Subcutaneous abdominal adipose tissue (tissue), 5 donors: ENCODE measurements around the gene ZFP36L1.
"Not testable (repeated sequence)": the region's sequence is repeated elsewhere in the genome, so short reads cannot be mapped to it uniquely, and the experiment has no call there.

ENCODE experiments used
- H3K27ac ChIP-seq: one replicate; pipeline ENCODE4 v1.7.0; 2013; ENCODE audit warnings: low read depth, mild to moderate bottlenecking, inconsistent platforms, low read length, moderate library complexity
- H3K27me3 ChIP-seq, 5 donors: one replicate each; pipeline ENCODE4 v1.7.0; 2013; ENCODE audit warnings: low read length in 5 of 5, inconsistent platforms in 1 of 5; ENCODE audit not compliant: control insufficient read depth in 5 of 5, insufficient read depth in 4 of 5
- H3K36me3 ChIP-seq, 5 donors: one replicate each; pipeline ENCODE4 v1.7.0; 2013; ENCODE audit warnings: low read length in 5 of 5; ENCODE audit not compliant: control insufficient read depth in 5 of 5, insufficient read depth in 5 of 5
- H3K4me1 ChIP-seq, 5 donors: one replicate each; pipeline ENCODE4 v1.7.0; 2013; ENCODE audit warnings: low read length in 5 of 5, mild to moderate bottlenecking in 3 of 5, moderate library complexity in 1 of 5; ENCODE audit not compliant: control insufficient read depth in 5 of 5, insufficient read depth in 5 of 5
- H3K4me3 ChIP-seq, 5 donors: one replicate each; pipeline ENCODE4 v1.7.0; 2013; ENCODE audit warnings: low read length in 5 of 5, low read depth in 1 of 5
- H3K9ac ChIP-seq, 5 donors: one replicate each; pipeline ENCODE4 v1.7.0; 2013; ENCODE audit warnings: low read length in 5 of 5, mild to moderate bottlenecking in 4 of 5, moderate library complexity in 3 of 5
- H3K9me3 ChIP-seq, 5 donors: one replicate each; pipeline ENCODE4 v1.7.0; 2013; ENCODE audit warnings: low read length in 5 of 5; ENCODE audit not compliant: control insufficient read depth in 5 of 5
- donor health status: healthy.
- donor health status: healthy.
- donor health status: healthy.
- donor health status: healthy.
- donor health status: healthy.

The ZFP36L1 gene

GRCh38 chr14:68767248-68767645 lies 25.6 kb downstream of the ZFP36L1 start:
- no peak overlapping the region for H3K4me3 ChIP-seq
- no peaks in the 10 kb centered on the region for H3K27me3 ChIP-seq
- H3K9ac ChIP-seq, result no peak overlapping the region
- H3K4me1 ChIP-seq, result peaks cover 2 to 34% (median 15%) of the 10 kb centered on the region in 5 donors
- H3K9me3 ChIP-seq, result no peaks in the 10 kb centered on the region
- no peak overlapping the region for H3K27ac ChIP-seq
- no peaks in the 10 kb centered on the region for H3K36me3 ChIP-seq

GRCh38 chr14:68766299-68767247 lies 26.3 kb downstream of the ZFP36L1 start:
- no peaks in the 10 kb centered on the region for H3K36me3 ChIP-seq
- no peak overlapping the region for H3K4me3 ChIP-seq
- no peak overlapping the region for H3K27ac ChIP-seq
- no peaks in the 10 kb centered on the region for H3K27me3 ChIP-seq
- no peaks in the 10 kb centered on the region for H3K9me3 ChIP-seq
- H3K9ac ChIP-seq, result no peak overlapping the region
- peaks cover 0 to 30% (median 15%) of the 10 kb centered on the region in 5 donors for H3K4me1 ChIP-seq

- not testable (repeated sequence) for H3K9ac ChIP-seq
These were observed 29.0 kb downstream of the ZFP36L1 start for GRCh38 chr14:68763843-68764242.

GRCh38 chr14:68762953-68763764 lies 29.7 kb downstream of the ZFP36L1 start:
- Histone ChIP-seq H3K27me3 (no peaks in the 10 kb centered on the region), H3K9ac (no peak overlapping the region), H3K36me3 (no peaks in the 10 kb centered on the region), H3K4me3 (peak overlapping the region in 2 of 5 donors; percentile 1 to 6), H3K4me1 (peaks cover 2 to 28% (median 13%) of the 10 kb centered on the region in 5 donors), H3K27ac (peak overlapping the region; percentile 51), H3K9me3 (no peaks in the 10 kb centered on the region)

More at GRCh38 chr14:68763843-68764242, 29.0 kb downstream of the ZFP36L1 start:
- H3K9me3 ChIP-seq, H3K27me3 ChIP-seq, H3K36me3 ChIP-seq, H3K4me3 ChIP-seq: not testable (repeated sequence)
- peaks cover 0 to 23% (median 8%) of the 10 kb centered on the region in 5 donors for H3K4me1 ChIP-seq
- H3K27ac ChIP-seq, result peak overlapping the region; percentile 11

GRCh38 chr14:68761391-68761790 lies 31.5 kb downstream of the ZFP36L1 start:
- Histone ChIP-seq H3K4me1 (peaks cover 3 to 43% (median 28%) of the 10 kb centered on the region in 5 donors), H3K36me3 (no peaks in the 10 kb centered on the region)

GRCh38 chr14:68760761-68761160 lies 32.1 kb downstream of the ZFP36L1 start:
- H3K4me3 ChIP-seq, result no peak overlapping the region
- H3K27ac ChIP-seq, result no peak overlapping the region
- H3K36me3 ChIP-seq, result no peaks in the 10 kb centered on the region
- peaks cover 3 to 48% (median 28%) of the 10 kb centered on the region in 5 donors for H3K4me1 ChIP-seq
- H3K9me3 ChIP-seq, result no peaks in the 10 kb centered on the region
- H3K27me3 ChIP-seq, result no peaks in the 10 kb centered on the region
- no peak overlapping the region for H3K9ac ChIP-seq

More at GRCh38 chr14:68761391-68761790, 31.5 kb downstream of the ZFP36L1 start:
- Histone ChIP-seq H3K4me3 (no peak overlapping the region), H3K9me3 (no peaks in the 10 kb centered on the region), H3K27me3 (no peaks in the 10 kb centered on the region), H3K27ac (no peak overlapping the region), H3K9ac (no peak overlapping the region)

GRCh38 chr14:68759937-68760336 lies 32.9 kb downstream of the ZFP36L1 start:
- Histone ChIP-seq H3K4me1 (peaks cover 3 to 49% (median 28%) of the 10 kb centered on the region in 5 donors), H3K27ac (no peak overlapping the region), H3K4me3 (no peak overlapping the region), H3K9ac (no peak overlapping the region), H3K9me3 (no peaks in the 10 kb centered on the region), H3K27me3 (no peaks in the 10 kb centered on the region), H3K36me3 (no peaks in the 10 kb centered on the region)

- H3K27me3 ChIP-seq, result no peaks in the 10 kb centered on the region
- no peaks in the 10 kb centered on the region for H3K36me3 ChIP-seq
- no peak overlapping the region for H3K27ac ChIP-seq
- peaks cover 3 to 52% (median 30%) of the 10 kb centered on the region in 5 donors for H3K4me1 ChIP-seq
- H3K9ac ChIP-seq, result no peak overlapping the region
- H3K9me3 ChIP-seq, result no peaks in the 10 kb centered on the region
- no peak overlapping the region for H3K4me3 ChIP-seq
These were observed 33.8 kb downstream of the ZFP36L1 start for GRCh38 chr14:68759017-68759560.

- peaks cover 2 to 53% (median 38%) of the 10 kb centered on the region in 5 donors for H3K4me1 ChIP-seq
- H3K9me3 ChIP-seq, result no peaks in the 10 kb centered on the region
- H3K27ac ChIP-seq, result no peak overlapping the region
- no peaks in the 10 kb centered on the region for H3K27me3 ChIP-seq
- H3K4me3 ChIP-seq, result no peak overlapping the region
- H3K9ac ChIP-seq, result no peak overlapping the region
- no peaks in the 10 kb centered on the region for H3K36me3 ChIP-seq
These were observed 34.6 kb downstream of the ZFP36L1 start for GRCh38 chr14:68758301-68758700.
